ENCODE measurements around the gene CTBP1.

DNA sequence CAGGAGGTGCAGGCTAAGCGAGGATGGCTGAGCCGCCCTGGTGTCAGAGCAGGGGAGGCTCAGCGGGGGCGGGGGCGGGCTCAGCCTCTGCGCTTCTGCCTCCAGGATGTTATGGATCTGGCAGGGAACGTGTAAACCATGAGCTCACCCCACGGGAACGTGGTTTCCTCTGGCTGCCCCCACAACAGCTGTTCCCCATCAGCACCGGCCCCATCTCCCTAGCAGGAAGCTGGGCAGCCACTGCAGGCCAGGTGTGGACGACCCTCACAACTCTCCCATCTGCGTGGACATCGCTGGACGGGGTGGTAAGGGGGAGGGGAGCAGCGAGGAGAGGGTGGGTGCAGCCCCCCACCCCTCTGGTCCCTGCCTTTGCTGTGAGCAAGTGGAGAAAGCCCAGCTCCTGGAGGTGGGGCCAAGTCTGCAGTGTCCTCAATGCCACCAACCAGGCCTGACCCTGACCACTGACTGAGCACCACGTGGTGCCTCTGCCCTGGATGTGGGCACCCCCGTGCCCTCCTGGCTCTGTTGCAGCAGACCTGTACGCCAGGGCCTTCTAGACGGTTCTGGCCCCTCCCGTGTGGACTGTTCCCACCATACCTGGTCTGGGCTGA lies 48.4 kb downstream of the CTBP1 start:
- TF ChIP-seq, protein P1, sequence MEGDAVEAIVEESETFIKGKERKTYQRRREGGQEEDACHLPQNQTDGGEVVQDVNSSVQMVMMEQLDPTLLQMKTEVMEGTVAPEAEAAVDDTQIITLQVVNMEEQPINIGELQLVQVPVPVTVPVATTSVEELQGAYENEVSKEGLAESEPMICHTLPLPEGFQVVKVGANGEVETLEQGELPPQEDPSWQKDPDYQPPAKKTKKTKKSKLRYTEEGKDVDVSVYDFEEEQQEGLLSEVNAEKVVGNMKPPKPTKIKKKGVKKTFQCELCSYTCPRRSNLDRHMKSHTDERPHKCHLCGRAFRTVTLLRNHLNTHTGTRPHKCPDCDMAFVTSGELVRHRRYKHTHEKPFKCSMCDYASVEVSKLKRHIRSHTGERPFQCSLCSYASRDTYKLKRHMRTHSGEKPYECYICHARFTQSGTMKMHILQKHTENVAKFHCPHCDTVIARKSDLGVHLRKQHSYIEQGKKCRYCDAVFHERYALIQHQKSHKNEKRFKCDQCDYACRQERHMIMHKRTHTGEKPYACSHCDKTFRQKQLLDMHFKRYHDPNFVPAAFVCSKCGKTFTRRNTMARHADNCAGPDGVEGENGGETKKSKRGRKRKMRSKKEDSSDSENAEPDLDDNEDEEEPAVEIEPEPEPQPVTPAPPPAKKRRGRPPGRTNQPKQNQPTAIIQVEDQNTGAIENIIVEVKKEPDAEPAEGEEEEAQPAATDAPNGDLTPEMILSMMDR (conservative IDR thresholded peaks at IDR 0.05; ENCODE audit: low read depth, low read length): no peak
- TF ChIP-seq EZH2phosphoT487 (IDR thresholded peaks at IDR 0.05; ENCODE audit: borderline replicate concordance, low read length) (no peak), EZH2 (IDR thresholded peaks at IDR 0.05; ENCODE audit: low read length, unreplicated experiment) (no peak)

All from PC-3 (cell line).